GM19455 (cell line): ENCODE data around the gene NFKB2.

Experiments used
- ATAC-seq: cut with Tn5 transposase; IDR thresholded peaks from one replicate; pipeline ENCODE4 v1.9.1; 2021; ENCODE audit not compliant: unreplicated experiment

Gene NFKB2

GRCh38 chr10:102407425-102408130 is 12.1 kb downstream of the NFKB2 start:
- no peak for ATAC-seq

DNA sequence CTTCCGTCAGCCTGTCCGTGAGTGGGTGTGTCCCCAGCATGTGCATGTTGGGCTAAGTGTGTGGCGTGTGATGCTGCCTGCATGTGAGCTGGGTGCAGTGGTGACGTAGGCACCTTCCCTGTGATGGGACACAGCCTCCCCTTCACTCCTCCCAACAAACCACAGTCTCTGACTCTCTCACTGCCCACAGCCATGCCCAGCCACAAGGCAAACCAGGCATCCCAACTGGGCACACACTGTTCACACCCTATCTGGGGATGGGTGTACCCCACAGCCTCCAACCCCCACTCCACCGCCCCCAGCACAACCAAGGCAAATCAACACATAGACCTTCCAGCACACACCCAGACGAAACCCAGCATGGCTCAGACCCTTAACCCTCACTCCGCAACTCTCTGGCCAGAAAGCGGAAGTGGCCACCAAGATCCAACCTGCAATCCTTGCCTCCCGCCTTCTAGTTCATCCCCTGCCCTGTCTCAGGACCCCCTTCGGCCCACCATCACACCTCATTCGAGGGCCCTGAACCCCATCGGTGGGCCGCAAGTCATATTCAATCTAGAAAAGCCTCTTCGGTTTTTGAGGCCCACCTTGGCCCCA is 12.7 kb downstream of the NFKB2 start:
- ATAC-seq, result no peak

DNA sequence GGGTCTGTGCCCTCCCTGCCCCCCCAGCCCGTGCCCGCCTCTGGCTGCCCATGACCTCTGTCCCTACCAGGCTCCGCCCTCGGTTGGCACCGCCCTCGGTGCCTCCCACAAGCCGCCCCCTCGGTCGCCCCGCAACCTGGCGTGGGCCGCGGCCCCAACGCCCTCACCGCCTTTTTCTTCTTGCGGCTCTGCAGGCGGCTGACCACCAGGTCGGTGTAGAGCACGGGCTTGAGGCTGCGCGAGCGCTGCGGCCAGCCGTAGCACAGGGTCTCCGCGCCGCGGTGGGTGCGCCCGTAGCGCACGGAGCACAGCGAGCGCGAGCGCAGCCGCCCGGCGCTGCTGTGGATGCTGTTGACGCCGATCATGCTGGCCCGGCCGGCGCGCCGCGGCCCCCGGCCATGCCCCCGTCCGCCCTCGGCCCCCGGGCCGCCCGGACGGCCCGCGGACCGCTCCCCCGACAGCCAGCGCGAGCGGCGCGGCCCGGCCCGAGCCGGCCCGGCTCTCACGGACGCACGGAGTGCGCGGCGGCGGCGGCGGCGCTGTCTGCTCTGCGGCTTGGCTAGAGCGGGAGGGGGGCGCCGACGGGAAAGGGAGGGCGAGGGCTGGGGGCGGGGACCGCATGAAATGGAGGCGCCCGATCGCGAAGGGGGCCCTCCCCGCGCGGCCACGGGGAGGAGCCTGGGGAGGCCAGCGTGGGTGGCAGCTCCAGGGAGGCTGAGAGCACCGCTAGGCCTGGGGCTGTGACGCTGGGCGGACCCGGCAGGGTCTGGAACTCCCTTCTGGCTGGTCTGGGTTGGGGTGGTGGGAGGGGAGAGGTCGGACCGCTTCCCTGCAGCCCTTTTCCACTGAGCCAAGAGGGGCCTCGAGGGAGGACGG is 13.5 kb downstream of the NFKB2 start:
- ATAC-seq, result no peak

DNA sequence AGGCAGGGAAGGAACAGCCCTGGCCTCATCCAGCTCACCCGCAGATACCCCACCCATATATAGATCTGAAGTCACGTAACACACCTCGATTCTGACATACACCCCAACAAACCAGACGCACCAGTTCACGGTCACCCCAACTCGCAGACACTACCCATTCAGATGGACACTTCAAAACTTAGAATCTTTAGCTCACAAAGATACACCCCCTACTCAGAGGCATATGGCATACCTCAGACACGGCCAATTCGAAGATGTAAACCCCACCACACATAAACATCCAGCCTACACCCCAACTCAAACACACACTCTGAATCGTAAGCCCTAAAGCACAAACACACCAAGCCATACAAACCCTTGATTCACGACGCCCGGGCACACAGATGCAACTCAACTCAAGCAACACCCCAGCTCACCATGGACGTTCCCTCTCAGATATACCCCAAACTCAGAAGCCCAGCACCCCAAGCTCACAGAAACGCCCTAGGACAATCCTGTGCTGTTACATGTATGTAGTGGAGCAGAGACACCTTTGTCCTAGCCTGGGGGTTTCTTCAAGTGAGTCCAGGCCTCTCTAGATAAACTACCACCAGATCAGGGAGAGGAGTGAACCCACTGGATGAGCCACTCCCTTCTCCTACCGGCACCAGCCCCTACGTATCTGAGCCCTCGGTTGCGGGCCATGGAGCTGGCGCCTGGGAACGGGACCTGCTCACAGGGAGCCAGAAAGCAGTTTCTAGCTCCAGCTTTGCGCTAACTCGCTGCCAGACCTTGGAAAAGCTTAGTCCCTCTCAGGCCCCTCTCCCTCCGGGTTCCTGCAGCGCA is 14.3 kb downstream of the NFKB2 start:
- no peak for ATAC-seq

DNA sequence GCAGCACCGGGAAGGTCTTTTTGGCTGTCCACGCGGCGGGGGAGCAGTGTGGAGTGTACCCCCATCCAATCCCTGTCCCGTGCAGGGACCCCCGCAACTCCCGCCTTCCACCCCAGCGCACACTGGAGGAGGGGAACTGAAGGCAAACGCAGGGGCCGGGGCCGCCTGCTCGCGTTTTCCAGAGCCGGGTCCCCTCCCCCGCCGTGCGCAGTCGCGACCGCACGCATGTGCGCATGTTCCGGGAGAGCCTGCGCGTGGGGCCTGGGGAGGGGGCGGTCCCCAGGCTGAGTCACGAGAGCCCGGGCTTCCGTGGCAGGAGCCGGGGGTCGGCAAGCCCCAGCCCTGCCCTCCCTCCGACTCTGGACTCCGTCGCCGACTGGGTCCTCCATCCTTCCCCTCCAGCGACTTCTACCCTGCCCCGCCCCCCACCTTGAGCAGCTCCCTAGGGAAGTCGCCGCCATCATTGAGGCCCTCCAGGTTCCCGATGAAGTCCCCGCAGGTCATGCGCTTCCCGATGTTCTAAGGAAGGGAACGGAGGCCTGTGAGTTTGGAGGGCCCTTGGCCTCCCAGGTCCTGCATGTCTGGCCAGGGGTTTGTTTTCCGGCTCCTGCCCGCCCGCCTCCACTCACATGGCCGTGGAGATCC is 15.0 kb downstream of the NFKB2 start:
- no peak for ATAC-seq

DNA sequence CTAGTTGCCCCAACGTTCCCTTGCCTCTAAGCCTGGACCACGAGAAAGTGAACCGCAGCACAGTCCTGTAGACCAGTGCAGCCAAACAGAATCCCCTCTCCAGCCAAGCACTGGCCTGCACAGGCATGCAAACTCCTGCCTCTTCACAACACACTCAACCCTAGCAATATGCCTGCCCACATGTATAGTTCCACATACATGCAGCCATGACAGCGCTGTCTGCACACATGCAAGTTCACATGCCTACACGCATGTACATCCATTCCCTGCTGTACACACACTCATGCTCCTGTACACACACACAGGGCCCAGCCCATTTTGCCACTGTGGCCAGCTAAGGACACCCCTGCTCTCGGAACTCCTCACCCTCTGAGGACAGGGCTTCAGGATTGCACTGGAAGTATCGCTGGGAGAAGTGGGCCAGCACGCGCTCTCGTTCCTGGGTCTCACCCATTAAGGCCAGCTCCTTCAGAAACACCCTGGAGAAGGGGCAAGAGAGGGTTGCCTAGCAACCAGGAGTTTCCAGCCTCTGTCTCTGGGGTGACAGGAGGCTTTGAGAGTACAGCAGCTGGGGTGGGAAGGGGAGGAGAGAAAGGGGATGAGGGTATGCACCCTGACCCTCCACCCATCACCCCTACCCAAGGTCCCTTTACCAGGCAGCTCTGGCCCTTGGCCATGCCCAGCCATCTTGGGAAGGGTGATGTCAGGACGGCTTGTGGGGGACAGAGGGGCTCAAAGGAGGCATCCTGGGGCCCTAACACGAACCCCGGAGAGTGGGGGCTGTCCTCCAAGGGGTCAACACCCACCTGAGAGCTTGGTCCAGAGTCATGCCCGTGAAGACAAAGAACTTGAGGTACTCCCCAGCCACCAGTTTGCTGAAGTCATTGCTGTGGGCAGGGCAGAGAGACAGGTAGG is 16.1 kb downstream of the NFKB2 start:
- ATAC-seq, result no peak

DNA sequence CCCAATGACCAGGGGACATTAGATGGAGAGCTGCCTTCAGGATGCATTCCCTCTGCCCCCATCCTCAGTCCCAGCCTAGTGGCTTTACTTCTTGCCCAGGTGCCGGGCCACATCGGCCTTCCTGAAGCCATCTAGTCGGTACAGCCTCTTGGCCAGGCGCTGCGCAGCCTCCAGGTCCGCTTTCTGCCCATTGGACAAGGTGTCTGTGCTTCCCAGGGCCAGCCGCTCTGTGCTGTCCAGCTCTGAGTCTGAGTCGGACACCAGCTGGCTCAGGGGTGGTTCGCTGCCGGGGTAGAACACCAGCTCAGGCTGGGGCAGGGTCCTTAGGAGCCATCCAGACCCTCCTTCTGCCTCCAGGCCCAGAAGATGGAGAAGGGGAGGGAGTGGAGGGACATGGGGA is 16.8 kb downstream of the NFKB2 start:
- ATAC-seq, result no peak

DNA sequence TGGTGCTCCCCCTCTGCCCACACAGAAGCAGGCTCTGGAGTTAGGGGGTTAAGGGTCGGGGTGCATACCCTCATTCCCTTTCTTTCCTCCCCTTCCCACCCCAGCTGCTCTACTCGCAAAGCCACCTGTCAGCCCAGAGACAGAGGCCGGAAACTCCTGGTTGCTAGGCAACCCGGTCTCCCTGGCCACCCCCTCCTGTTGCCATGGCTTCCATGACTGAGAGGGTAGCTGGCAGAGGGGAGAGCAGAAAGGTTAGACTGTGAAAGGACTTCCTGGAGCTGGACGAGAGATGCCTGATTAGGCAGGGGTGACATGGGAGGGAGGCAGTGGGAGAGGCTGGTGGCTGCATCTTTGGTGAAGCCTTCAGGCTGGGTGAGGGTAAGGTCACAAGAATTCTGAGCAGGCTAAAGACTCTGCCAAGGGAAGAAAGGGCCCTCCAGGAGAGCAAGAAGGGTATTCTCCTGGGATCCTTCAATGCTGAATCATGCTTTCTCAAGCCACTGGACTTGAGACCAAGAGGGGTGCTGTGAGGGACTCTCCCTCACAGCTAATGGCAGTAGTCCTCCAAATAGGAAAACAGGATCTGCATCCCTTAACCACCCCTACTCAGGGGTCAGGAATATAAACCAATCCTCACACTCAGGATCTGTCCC is 17.7 kb downstream of the NFKB2 start:
- ATAC-seq, result no peak

GRCh38 chr10:102413806-102414561 is 18.5 kb downstream of the NFKB2 start:
- no peak for ATAC-seq

- ATAC-seq, result no peak
Observed at GRCh38 chr10:102414749-102415148, 19.2 kb downstream of the NFKB2 start.

DNA sequence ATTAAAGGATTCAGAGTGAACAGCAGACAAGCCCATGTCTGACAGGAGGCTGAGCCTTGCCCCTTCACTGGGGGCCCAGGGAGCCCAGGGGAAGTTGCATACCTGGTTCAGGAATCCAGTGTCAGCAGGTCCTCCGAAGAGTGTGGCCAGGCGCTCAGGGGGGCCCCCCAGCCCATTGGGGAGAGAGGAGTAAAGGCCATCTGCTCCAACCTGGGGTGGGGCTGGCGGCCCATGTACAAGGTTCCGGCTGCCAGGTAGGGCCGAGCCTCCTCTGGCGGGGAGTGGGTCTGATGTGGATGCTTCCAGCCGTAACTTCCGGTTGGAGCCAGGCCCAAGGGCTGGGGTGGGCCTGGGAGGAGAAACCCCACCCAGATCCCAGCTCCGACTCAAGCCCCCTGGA is 20.8 kb downstream of the NFKB2 start:
- ATAC-seq, result no peak

- no peak for ATAC-seq
Observed at GRCh38 chr10:102416695-102417094, 21.2 kb downstream of the NFKB2 start.

- no peak for ATAC-seq
Observed at GRCh38 chr10:102418622-102419268, 23.2 kb downstream of the NFKB2 start, which contains the start of gene PSD. TSS of gene PSD (minus strand) at chr10:102418785. CDS start at chr10:102417038, 1,747 bp downstream.

GRCh38 chr10:102419269-102420180 is 24.0 kb downstream of the NFKB2 start:
- ATAC-seq, result no peak

- no peak for ATAC-seq
Observed at GRCh38 chr10:102420181-102420713, 24.7 kb downstream of the NFKB2 start.

DNA sequence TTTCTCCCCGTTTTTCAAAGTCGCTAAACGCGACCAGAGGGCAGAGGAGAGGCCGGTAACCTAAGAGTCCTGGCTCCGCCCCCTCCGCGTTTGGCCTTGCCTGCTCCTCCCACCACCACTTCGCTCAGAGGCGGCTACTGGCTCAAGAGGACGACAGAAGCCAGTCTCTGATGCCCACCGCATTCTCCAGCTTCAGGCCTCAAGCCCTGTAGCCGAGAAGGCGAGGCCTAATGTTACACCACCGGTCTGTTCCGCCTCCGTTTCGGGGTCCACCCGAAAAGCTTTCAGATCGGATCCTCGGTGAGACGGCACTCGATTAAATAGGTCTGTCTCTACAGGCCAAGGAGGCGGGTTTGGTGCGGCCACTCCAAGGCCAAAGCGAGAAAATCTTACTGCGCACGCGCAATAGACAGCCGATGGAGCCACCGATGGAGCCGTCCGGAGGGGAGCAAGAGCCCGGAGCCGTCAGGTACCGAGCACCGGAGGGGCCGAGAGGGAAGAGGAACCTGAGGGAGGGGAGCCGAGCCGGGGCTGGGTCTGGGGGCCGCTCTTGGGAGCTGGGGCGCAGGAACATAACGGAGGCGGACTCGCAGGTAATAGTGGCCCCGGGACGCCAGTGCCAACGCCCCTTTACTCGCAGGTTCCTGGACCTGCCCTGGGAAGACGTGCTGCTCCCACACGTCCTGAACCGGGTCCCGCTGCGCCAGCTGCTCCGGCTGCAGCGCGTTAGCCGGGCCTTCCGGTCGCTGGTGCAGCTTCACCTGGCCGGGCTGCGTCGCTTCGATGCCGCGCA is 25.4 kb downstream of the NFKB2 start, which contains the start of gene FBXL15:
Gene FBXL15 (plus strand): TSS at position 123 of the 793 bp plus-strand sequence. CDS start 294 bp downstream, at position 417.
- ATAC-seq, result peak; percentile 80
